ENCODE data around the gene GCNA.

- TF ChIP-seq CTCF (optimal IDR thresholded peaks at IDR 0.05 in 1 of 3, IDR thresholded peaks at IDR 0.05 in 1 of 3, conservative IDR thresholded peaks at IDR 0.05 in 1 of 3; ENCODE audit: extremely low read depth in 1 of 3, insufficient read depth in 2 of 3, low read length in 3 of 3) (no peak), EZH2 (IDR thresholded peaks at IDR 0.05; ENCODE audit: low read length) (no peak)
These were observed 25.9 kb downstream of the GCNA start for GRCh38 chrX:71604141-71604540.

All from keratinocyte (primary cell).